ENCODE measurements around the gene RAP1GAP.

Gene RAP1GAP

DNA sequence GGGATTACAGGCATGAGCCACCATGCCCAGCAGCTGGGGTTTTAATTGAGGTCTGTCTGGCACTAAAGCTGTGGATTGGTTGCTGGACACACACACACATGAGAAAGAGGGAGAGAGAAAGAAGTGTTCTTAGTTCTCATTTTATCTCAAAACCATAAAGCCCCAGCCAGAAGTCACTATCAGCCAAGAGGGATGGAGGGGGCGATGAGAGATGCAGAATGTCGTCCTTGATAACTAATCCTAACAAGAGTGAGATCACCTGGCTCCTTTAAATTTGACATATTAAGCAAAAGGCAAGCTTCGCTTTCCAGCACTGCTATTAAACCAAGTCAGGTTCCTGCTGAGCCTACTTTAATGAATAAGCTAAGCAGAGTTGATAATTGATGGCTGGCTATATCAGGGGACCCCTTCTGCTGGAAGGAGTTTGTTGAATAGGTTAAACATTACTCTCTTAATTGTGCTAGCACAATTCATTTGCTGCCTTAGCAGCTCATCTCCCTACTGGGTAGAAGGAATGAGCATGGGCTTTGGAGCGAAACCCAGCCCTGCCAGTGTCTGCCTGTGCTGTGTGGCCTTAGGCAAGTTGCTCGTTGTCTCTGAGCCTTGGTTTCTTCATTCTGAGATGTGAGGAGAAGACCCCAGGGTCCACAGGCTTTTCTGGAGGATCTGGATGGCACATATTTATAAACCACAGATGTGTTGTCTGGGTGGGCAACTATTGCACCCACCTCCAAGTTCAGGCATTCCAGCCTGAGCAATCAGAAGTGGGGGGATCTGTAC lies 109.2 kb downstream of the RAP1GAP start:
- FAIRE-seq (no peak), DNase-seq (ENCODE audit: insufficient read length, low spot score) (no peak)

DNA sequence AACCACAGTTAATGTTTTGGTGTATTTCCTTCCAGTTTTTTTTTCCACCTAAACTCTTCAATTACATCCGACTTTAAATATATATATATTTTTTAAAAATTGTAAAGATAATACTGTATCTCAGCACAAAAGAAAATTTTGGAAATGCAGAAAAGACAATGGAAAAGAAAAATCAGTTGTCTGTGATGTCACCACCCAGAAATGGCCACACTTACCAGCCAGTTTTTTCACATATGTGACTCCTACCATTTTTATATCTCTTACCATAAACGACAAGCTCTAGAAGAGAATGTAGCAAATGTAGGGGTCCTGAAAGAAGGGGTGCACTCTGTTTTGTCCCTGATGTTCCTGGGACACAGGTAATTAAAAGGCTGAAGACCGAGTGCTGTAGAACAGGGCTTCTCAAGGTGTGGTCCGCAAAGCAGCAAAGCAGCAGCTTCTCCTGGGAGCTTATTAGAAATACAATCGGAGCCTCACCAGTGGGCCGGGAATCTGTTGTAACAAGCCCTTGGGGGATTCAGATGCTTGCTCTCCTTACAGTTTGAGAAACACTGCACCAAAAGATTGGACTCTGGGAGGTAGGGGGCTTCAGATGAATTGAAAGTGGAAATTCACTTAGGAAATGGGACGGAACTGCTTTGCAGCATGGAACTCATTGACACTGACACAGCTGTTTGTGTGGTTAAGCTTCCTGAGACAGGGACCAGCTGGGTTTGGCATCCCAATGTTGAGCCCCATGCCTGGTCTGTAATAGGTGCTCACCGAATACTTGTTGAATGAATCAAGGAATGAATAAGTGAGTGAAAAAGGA lies 115.8 kb downstream of the RAP1GAP start:
- DNase-seq (ENCODE audit: insufficient read length, low spot score) (no peak), FAIRE-seq (no peak)

DNA sequence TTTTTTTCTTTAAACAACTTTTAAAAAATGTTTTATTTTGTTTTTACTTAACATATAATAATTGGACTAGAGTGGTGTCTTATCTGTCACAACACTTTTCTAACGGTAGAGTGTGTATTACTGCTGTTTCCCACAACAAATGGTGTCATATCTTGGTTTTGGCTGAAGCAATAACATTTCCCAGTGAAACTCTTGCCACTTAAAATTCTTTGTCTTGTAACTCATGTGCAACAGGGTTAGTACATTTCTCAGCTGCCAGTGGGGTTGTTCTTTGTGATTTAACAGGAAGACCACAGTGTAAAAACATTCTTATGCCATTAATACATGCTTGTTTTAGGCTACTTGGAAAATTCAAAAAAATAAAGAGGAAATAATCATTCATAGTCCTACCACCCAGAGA lies 116.4 kb downstream of the RAP1GAP start:
- DNase-seq (ENCODE audit: insufficient read length, low spot score), result no peak
- no peak for FAIRE-seq

DNA sequence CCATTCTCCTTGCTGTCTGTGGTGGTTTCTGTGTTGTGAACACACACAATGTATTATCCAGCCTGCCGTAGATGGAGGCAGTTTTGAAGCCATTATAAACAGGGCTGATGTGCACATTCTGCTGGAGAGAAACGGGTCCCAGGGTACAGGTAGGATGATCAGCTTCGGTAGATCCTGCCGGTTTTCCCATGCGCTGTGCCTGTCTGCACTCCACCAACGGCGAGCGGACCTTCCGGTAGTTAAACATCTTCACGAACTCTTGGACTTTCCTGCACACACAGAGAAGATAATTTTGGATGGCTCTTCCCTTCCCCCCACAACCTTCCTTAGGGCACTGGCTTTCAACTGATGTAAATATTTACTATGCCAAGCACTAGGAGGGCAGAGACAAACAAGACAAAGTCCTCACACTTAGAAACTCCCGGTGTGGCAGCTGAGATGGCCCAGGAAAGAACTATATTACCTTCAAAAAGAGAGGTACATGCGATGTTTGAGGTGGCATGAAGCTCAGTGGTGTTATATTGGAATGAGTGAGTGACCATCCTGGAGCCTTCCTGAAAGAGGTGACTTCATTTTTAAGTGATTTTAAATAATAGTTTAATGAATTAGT lies 118.2 kb downstream of the RAP1GAP start:
- no peak for FAIRE-seq
- no peak for DNase-seq (ENCODE audit: insufficient read length, low spot score)

DNA sequence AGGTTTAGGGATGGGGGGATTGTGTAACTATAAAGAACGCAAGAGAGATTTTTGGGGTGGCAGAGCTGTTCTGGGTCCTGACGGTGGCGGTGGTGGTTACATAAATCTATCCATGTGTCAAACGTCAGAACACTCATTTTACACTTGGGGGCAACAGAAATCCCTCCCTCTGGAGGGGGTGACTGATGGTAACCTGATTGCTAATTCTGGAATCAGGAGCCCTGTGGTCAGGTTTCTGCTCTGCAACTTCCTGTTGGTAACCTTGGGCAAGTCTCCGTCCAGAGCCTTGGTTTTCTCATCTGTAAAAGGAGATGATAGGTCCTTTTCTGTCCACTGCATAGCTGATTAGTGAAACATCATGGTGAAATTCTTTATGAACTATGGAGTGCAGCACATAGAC lies 119.1 kb downstream of the RAP1GAP start:
- no peak for FAIRE-seq
- no peak for DNase-seq (ENCODE audit: insufficient read length, low spot score)

DNA sequence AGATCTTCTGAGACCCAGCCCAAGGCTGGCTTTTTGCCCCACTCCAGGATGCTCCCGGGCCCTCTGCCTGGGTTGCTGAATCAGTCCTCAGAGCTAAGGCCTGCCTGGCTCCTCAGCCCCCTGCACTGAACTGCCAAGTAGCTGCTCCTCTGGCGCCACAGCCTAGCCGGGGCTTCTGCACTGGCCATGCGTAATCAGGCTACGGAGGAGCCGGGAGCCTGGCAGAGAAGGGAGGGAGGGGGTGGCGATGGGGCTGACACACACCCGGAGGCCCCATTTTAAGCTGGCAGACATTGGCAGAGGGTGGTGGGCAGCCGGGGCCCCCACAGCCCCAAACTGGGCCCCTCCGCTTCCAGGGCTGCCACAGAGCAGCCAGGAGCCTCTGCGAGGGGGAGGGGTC lies 121.3 kb downstream of the RAP1GAP start:
- no peak for DNase-seq (ENCODE audit: insufficient read length, low spot score)
- no peak for FAIRE-seq
